HL-60 (cell line): Measurements from ENCODE around the gene CFAP20DC.
"Not testable (repeated sequence)": the region's sequence is repeated elsewhere in the genome, so short reads cannot be mapped to it uniquely, and the experiment has no call there.

Experiments
- DNase-seq, 2 experiments: peaks; one replicate each; pipeline ENCODE4 v3.0.0-alpha.2; 2010 to 2020; ENCODE audit warnings: low read depth in 1 of 2, low spot score in 1 of 2
- H3K27ac ChIP-seq: fragments of 250-450 bp; sonication (Bioruptor Pico); replicated peaks from 2 replicates; pipeline ENCODE4 v1.5.1; 2020; ENCODE audit warnings: mild to moderate bottlenecking, moderate library complexity
- H3K27me3 ChIP-seq: fragments of 250-450 bp; sonication (Bioruptor Pico); 2 replicates; pipeline ENCODE4 v1.5.1; 2021; ENCODE audit warnings: mild to moderate bottlenecking, moderate library complexity; ENCODE audit not compliant: insufficient read depth, poor library complexity, severe bottlenecking
- H3K4me3 ChIP-seq: replicated peaks from 2 replicates; pipeline ENCODE4 v1.5.1; 2011; ENCODE audit warnings: mild to moderate bottlenecking, control low read depth, low read length; ENCODE audit not compliant: insufficient read depth
- CTCF ChIP-seq: IDR thresholded peaks from one replicate; pipeline ENCODE4 v1.5.1; 2011; ENCODE audit warnings: low read length, control low read depth, inconsistent platforms; ENCODE audit not compliant: insufficient read depth
- GABPA ChIP-seq: IDR thresholded peaks from 2 replicates; pipeline ENCODE4 v1.6.1; 2012; ENCODE audit warnings: low read depth
- POLR2AphosphoS5 ChIP-seq: IDR thresholded peaks from 2 replicates; pipeline ENCODE4 v1.6.1; 2012; ENCODE audit warnings: low read depth
- REST ChIP-seq: IDR thresholded peaks from 2 replicates; pipeline ENCODE4 v1.6.1; 2012; ENCODE audit warnings: low read depth; ENCODE audit not compliant: insufficient replicate concordance
- SPI1 ChIP-seq: IDR thresholded peaks from 2 replicates; pipeline ENCODE4 v1.6.1; 2012; ENCODE audit warnings: low read depth, mild to moderate bottlenecking, borderline replicate concordance

The CFAP20DC gene

GRCh38 chr3:58988041-58988440 is 61.8 kb downstream of the CFAP20DC start:
- DNase-seq: no peak
- no peak overlapping the region for H3K4me3 ChIP-seq
- TF ChIP-seq GABPA (no peak), POLR2AphosphoS5 (no peak), SPI1 (no peak)
- H3K27ac ChIP-seq: no peak overlapping the region
- no peaks in the 10 kb centered on the region for H3K27me3 ChIP-seq

- Histone ChIP-seq H3K4me3 (no peak overlapping the region), H3K27ac (no peak overlapping the region), H3K27me3 (no peaks in the 10 kb centered on the region)
- DNase-seq: no peak
- TF ChIP-seq POLR2AphosphoS5 (no peak), SPI1 (no peak), GABPA (no peak), REST (no peak), CTCF (no peak)
Measured at GRCh38 chr3:58986654-58987053, 63.2 kb downstream of the CFAP20DC start.

- no peak for DNase-seq
- TF ChIP-seq GABPA: no peak
- no peak for TF ChIP-seq SPI1
- no peak for TF ChIP-seq CTCF
- no peak for TF ChIP-seq REST
- no peak for TF ChIP-seq POLR2AphosphoS5
- H3K4me3 ChIP-seq: no peak overlapping the region
- no peaks in the 10 kb centered on the region for H3K27me3 ChIP-seq
- H3K27ac ChIP-seq: no peak overlapping the region
Measured at GRCh38 chr3:58979840-58980239, 70.0 kb downstream of the CFAP20DC start.

- no peaks in the 10 kb centered on the region for H3K27me3 ChIP-seq
- TF ChIP-seq GABPA: no peak
- TF ChIP-seq REST: no peak
- no peak for TF ChIP-seq SPI1
- TF ChIP-seq POLR2AphosphoS5: no peak
- TF ChIP-seq CTCF: no peak
- H3K27ac ChIP-seq: no peak overlapping the region
- no peak overlapping the region for H3K4me3 ChIP-seq
- no peak for DNase-seq
Measured at GRCh38 chr3:58973796-58974195, 76.0 kb downstream of the CFAP20DC start.

- H3K27me3 ChIP-seq, H3K27ac ChIP-seq, DNase-seq, H3K4me3 ChIP-seq: not testable (repeated sequence)
Measured at GRCh38 chr3:58967866-58968265, 82.0 kb downstream of the CFAP20DC start.
